Right lobe of liver (tissue), 4 donors: ENCODE data around the gene SLC2A6.

Experiments used
- POLR2A ChIP-seq: fragments of 450-650 bp; IDR thresholded peaks from one replicate; pipeline ENCODE4 v1.6.1; 2017; ENCODE audit warnings: antibody characterized with exemption, mild to moderate bottlenecking
- TF ChIP-seq, protein P1 (sequence below), 4 donors: fragments of 200-600 bp in 3 of 4; fragments of 450-650 bp in 1 of 4; IDR thresholded peaks; one replicate each; pipeline versions ENCODE4 v1.5.1 to v1.8.0; 2016 to 2022; ENCODE audit warnings: antibody characterized with exemption in 4 of 4, mild to moderate bottlenecking in 2 of 4
- donor health status: DM: no; HTN: no; CAD: no.
- donor health status: DM: no; HTN: no; CAD: no.
- donor health status: DM: no; HTN: yes; CAD: no.

DNA sequence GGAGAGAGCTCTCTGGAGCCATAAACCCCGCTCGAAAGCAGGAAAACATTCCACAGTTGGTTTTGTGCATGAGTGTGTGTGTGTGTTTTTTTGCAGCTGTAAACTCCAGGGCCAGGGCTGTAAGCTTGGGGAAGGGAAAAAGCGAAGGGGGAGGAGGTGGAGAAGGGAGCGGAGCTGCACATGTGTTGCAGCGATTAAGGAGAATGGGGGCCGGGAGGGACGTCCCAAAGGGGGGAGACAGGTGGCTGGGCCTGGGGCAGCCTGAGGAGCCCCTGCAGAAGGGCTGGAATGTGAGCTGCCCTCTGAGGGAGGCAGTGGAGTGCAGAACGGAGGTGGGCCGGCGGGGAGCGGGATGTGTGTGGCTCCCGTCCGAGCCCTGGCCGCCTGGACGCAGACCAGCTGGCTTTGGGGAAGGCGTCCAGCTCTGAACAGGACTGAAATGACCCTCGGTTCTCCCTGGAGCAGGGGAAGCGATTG is 48.6 kb upstream of the SLC2A6 start:
- TF ChIP-seq, protein P1, sequence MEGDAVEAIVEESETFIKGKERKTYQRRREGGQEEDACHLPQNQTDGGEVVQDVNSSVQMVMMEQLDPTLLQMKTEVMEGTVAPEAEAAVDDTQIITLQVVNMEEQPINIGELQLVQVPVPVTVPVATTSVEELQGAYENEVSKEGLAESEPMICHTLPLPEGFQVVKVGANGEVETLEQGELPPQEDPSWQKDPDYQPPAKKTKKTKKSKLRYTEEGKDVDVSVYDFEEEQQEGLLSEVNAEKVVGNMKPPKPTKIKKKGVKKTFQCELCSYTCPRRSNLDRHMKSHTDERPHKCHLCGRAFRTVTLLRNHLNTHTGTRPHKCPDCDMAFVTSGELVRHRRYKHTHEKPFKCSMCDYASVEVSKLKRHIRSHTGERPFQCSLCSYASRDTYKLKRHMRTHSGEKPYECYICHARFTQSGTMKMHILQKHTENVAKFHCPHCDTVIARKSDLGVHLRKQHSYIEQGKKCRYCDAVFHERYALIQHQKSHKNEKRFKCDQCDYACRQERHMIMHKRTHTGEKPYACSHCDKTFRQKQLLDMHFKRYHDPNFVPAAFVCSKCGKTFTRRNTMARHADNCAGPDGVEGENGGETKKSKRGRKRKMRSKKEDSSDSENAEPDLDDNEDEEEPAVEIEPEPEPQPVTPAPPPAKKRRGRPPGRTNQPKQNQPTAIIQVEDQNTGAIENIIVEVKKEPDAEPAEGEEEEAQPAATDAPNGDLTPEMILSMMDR (IDR thresholded peaks at IDR 0.05) = no peak
- TF ChIP-seq POLR2A = no peak
